ENCODE data around the gene RUNX3.

Gene RUNX3

GRCh38 chr1:24946861-24947658 lies 17.0 kb upstream of the RUNX3 start:
- DNase-seq = no peak

- no peak for DNase-seq
Measured at GRCh38 chr1:24945354-24946326, 15.6 kb upstream of the RUNX3 start.

- no peak for DNase-seq
Measured at GRCh38 chr1:24944318-24944717, 14.2 kb upstream of the RUNX3 start.

- no peak for DNase-seq
Measured at GRCh38 chr1:24942789-24943188, 12.7 kb upstream of the RUNX3 start.

- no peak for DNase-seq
Measured at GRCh38 chr1:24941564-24941963, 11.5 kb upstream of the RUNX3 start.

- DNase-seq = no peak
Measured at GRCh38 chr1:24940231-24940630, 10.2 kb upstream of the RUNX3 start.

- DNase-seq = no peak
Measured at GRCh38 chr1:24939675-24940193, 9.7 kb upstream of the RUNX3 start.

GRCh38 chr1:24939040-24939674 lies 9.1 kb upstream of the RUNX3 start:
- DNase-seq = no peak

- DNase-seq = no peak
Measured at GRCh38 chr1:24938276-24938675, 8.2 kb upstream of the RUNX3 start.

GRCh38 chr1:24936684-24937083 lies 6.6 kb upstream of the RUNX3 start:
- no peak for DNase-seq

GRCh38 chr1:24935615-24936484 lies 5.8 kb upstream of the RUNX3 start:
- DNase-seq = no peak

- no peak for DNase-seq
Measured at GRCh38 chr1:24935196-24935526, 5.1 kb upstream of the RUNX3 start.

- no peak for DNase-seq
Measured at GRCh38 chr1:24934310-24935195, 4.5 kb upstream of the RUNX3 start.

GRCh38 chr1:24933468-24933867 lies 3.4 kb upstream of the RUNX3 start:
- no peak for DNase-seq

GRCh38 chr1:24932725-24933294 lies 2.7 kb upstream of the RUNX3 start:
- no peak for DNase-seq

- DNase-seq = no peak
Measured at GRCh38 chr1:24932284-24932683, 2.2 kb upstream of the RUNX3 start.

GRCh38 chr1:24931468-24932231 lies 1.6 kb upstream of the RUNX3 start:
- DNase-seq = no peak

GRCh38 chr1:24931146-24931467 lies 1.0 kb upstream of the RUNX3 start:
- DNase-seq = no peak

GRCh38 chr1:24929398-24930259 lies 447 bp downstream of the RUNX3 start:
- DNase-seq = no peak
